PC-3 (cell line): ENCODE data around the gene CSNK1D. TPM values are rescaled to one million over a fixed set of nuclear protein-coding genes. Genes with fewer than 3 reads are reported as not detected.
A peak's percentile ranks its signal among the peaks of the same experiment; 100 is the strongest.

ENCODE experiments used
- ATAC-seq: fragments of 200-7000 bp; cut with Tn5 transposase; 2 replicates; pipeline ENCODE4 v1.9.1; 2020; ENCODE audit warnings: mild to moderate bottlenecking, moderate library complexity
- BruUV-seq: library from RNA; stranded (reverse); fragments of 400-500 nt; replicated peaks from 2 replicates; lab custom pipeline; 2021; lab: Mats Ljungman, UMichigan
- CTCF ChIA-PET: fragments of 300-600 bp; sonication (Branson Sonifier 250); formaldehyde crosslinking; loops from one replicate; lab custom pipeline; 2022; ENCODE audit warnings: antibody characterized with exemption; lab: Charles Lee
- POLR2A ChIA-PET: fragments of 300-600 bp; sonication (Branson Sonifier 250); formaldehyde crosslinking; loops from one replicate; lab custom pipeline; 2022; ENCODE audit warnings: antibody characterized with exemption; ENCODE audit not compliant: unreplicated experiment; lab: Charles Lee
- DNase-seq: peaks from one replicate; pipeline ENCODE4 v3.0.0-alpha.2; 2015
- H2AFZ ChIP-seq: fragments of 300-600 bp; sonication (generic); 2 replicates; pipeline ENCODE4 v1.6.0; 2016; ENCODE audit warnings: antibody characterized with exemption, low read length
- H3F3A ChIP-seq: fragments of 300-600 bp; sonication (generic); one replicate; pipeline ENCODE4 v1.6.0; 2017; ENCODE audit warnings: antibody characterized with exemption, low read length, control low read depth, mild to moderate bottlenecking; ENCODE audit not compliant: unreplicated experiment
- H3K27ac ChIP-seq: fragments of 300-600 bp; sonication (generic); 2 replicates; pipeline ENCODE4 v1.5.1; 2016; ENCODE audit warnings: mild to moderate bottlenecking, low read length
- H3K27me3 ChIP-seq: fragments of 300-600 bp; sonication (generic); 2 replicates; pipeline ENCODE4 v1.6.1; 2016; ENCODE audit warnings: low read length, mixed read lengths
- H3K36me3 ChIP-seq: fragments of 300-600 bp; sonication (generic); 2 replicates; pipeline ENCODE4 v1.6.1; 2016; ENCODE audit warnings: low read depth, mixed run types, low read length, mixed read lengths
- H3K4me1 ChIP-seq: fragments of 300-600 bp; sonication (generic); 2 replicates; pipeline ENCODE4 v1.5.1; 2016; ENCODE audit warnings: low read length; ENCODE audit not compliant: insufficient read depth
- H3K4me2 ChIP-seq: fragments of 300-600 bp; sonication (generic); 2 replicates; pipeline ENCODE4 v1.6.0; 2016; ENCODE audit warnings: low read length
- H3K4me3 ChIP-seq: fragments of 300-600 bp; sonication (generic); 2 replicates; pipeline ENCODE4 v1.5.1; 2016; ENCODE audit warnings: mild to moderate bottlenecking, low read length, mixed read lengths
- H3K79me2 ChIP-seq: fragments of 300-600 bp; sonication (generic); 2 replicates; pipeline ENCODE4 v1.6.1; 2017; ENCODE audit warnings: low read length, mixed read lengths
- H3K9ac ChIP-seq: fragments of 300-600 bp; sonication (generic); 2 replicates; pipeline ENCODE4 v1.6.0; 2016; ENCODE audit warnings: mild to moderate bottlenecking, low read length
- H3K9me2 ChIP-seq: fragments of 300-600 bp; sonication (generic); replicated peaks from 2 replicates; pipeline ENCODE4 v1.6.1; 2016; ENCODE audit warnings: mixed run types, low read length, mixed read lengths
- H3K9me3 ChIP-seq: fragments of 300-600 bp; sonication (generic); 2 replicates; pipeline ENCODE4 v1.6.1; 2016; ENCODE audit warnings: low read length, mixed read lengths
- H4K20me1 ChIP-seq: fragments of 300-600 bp; sonication (generic); 2 replicates; pipeline ENCODE4 v1.6.1; 2016; ENCODE audit warnings: low read length, mixed read lengths
- CTCF ChIP-seq: fragments of 300-600 bp; sonication (generic); conservative IDR thresholded peaks from 2 replicates; pipeline ENCODE4 v1.5.1; 2017; ENCODE audit warnings: antibody characterized with exemption, low read depth, mild to moderate bottlenecking, low read length
- EZH2 ChIP-seq: fragments of 300-600 bp; sonication (generic); IDR thresholded peaks from one replicate; pipeline ENCODE4 v1.6.1; 2017; ENCODE audit warnings: antibody characterized with exemption, mild to moderate bottlenecking, low read length; ENCODE audit not compliant: unreplicated experiment
- EZH2phosphoT487 ChIP-seq: fragments of 300-600 bp; sonication (generic); IDR thresholded peaks from 2 replicates; pipeline ENCODE4 v1.6.1; 2018; ENCODE audit warnings: mild to moderate bottlenecking, antibody characterized with exemption, low read length, borderline replicate concordance
- intact Hi-C: fragments of 100-400 bp; cut with micrococcal nuclease; formaldehyde crosslinking; loops from 2 replicates; pipeline ENCODE4 v1.9.0; 2023
- total RNA-seq: library from RNA; depleted of rRNA; stranded (reverse); fragments of >200 nt; gene quantifications from 2 replicates; pipeline ENCODE4 v1.2.3, GENCODE V29; 2014

The CSNK1D gene
- total RNA-seq, 1 experiment from 2014 or later, result 58.6 TPM

DNA sequence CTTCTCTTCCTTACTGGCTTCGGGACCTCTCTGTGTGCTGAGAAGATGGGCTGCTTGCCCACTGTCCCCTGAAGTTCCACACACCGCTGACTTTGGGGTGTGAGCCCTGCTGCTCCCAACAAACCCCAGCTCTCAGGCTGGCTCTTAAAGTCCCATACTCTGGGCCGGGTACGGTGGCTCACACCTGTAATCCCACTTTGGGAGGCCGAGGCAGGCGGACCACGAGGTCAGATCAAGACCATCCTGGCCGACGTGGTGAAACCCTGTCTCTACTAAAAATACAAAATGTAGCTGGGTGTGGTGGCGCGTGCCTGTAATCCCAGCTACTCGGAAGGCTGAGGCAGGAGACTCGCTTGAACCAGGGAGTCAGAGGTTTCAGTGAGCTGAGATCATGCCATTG is 26.7 kb upstream of the CSNK1D start:
- POLR2A ChIA-PET, result interaction anchor here (0.7 kb wide), 1 partner anchor 231 kb away, joined by 10 read pairs; no protein-coding TSS in a partner anchor
- H3K9me3 ChIP-seq, result no peaks in the 10 kb centered on the region
- peaks cover 36% of the 10 kb centered on the region for H3K4me1 ChIP-seq

DNA sequence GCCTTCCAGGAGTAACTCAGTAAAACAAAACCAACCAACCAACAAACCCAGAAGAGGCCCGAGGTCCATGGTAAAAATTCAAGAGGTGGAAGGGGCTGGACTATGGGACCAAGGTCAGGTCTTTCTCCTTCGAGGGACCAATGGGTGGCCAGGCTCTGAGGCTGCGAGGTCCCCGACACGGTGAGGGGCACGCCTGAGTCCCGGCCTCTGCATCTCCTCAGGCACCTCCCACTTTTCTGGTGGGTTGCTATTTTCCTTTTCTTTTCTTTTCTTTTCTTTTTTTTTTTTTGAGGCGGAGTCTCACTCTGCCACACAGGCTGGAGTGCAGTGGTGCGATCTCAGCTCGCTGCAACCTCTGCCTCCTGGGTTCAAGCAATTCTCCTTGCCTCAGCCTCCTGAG is 26.0 kb upstream of the CSNK1D start:
- H3K9me3 ChIP-seq, result no peaks in the 10 kb centered on the region
- POLR2A ChIA-PET, result no interaction called here
- H2AFZ ChIP-seq, result no peak overlapping the region
- BruUV-seq, result no TSS peak
- CTCF ChIA-PET, result no interaction called here
- H3K4me2 ChIP-seq, result no peak overlapping the region
- intact Hi-C loops, result loop anchor here (5.0 kb wide), 1 partner anchor 33 kb away; the partner anchor contains the start of gene SECTM1
- no peaks in the 10 kb centered on the region for H3K36me3 ChIP-seq
- peak overlapping the region; percentile 94 for H3K9ac ChIP-seq
- H3K4me1 ChIP-seq, result peaks cover 44% of the 10 kb centered on the region
- peaks cover 5% of the 10 kb centered on the region for H3F3A ChIP-seq
- peak overlapping the region; percentile 99 for H3K27ac ChIP-seq
- no peak overlapping the region for H3K4me3 ChIP-seq
- ATAC-seq (no peak), DNase-seq (no peak)
- no peaks in the 10 kb centered on the region for H4K20me1 ChIP-seq
- H3K79me2 ChIP-seq, result no peaks in the 10 kb centered on the region
- H3K27me3 ChIP-seq, result no peaks in the 10 kb centered on the region
- TF ChIP-seq CTCF (no peak), EZH2 (no peak), EZH2phosphoT487 (no peak)
- H3K9me2 ChIP-seq, result no peaks in the 10 kb centered on the region

More for the DNA sequence above, 26.7 kb upstream of the CSNK1D start:
- no peak overlapping the region for H3K4me3 ChIP-seq
- no peaks in the 10 kb centered on the region for H3K79me2 ChIP-seq
- ATAC-seq (no peak), DNase-seq (no peak)
- no peak for TF ChIP-seq EZH2
- no peak for TF ChIP-seq CTCF
- TF ChIP-seq EZH2phosphoT487, result no peak
- H3K27ac ChIP-seq, result no peak overlapping the region
- H3K36me3 ChIP-seq, result no peaks in the 10 kb centered on the region
- no peak overlapping the region for H3K4me2 ChIP-seq
- no peaks in the 10 kb centered on the region for H3K9me2 ChIP-seq
- no peak overlapping the region for H3K9ac ChIP-seq
- CTCF ChIA-PET, result no interaction called here
- H2AFZ ChIP-seq, result no peak overlapping the region
- intact Hi-C loops, result no loop called here
- no TSS peak for BruUV-seq
- H3K27me3 ChIP-seq, result no peaks in the 10 kb centered on the region
- peaks cover 5% of the 10 kb centered on the region for H3F3A ChIP-seq
- no peaks in the 10 kb centered on the region for H4K20me1 ChIP-seq
